Measurements from ENCODE around the gene LRP6.

GRCh38 chr12:12212769-12213168 is 54.1 kb downstream of the LRP6 start:
- TF ChIP-seq CTCF (IDR thresholded peaks at IDR 0.05) (no peak), ZFX (IDR thresholded peaks at IDR 0.05; ENCODE audit: borderline replicate concordance) (no peak)
